Hepatocyte (in vitro differentiated cells): ENCODE measurements around the gene STK24. TPM values are rescaled to one million over a fixed set of nuclear protein-coding genes. Genes with fewer than 3 reads are reported as not detected.

Experiments
- DNase-seq: peaks from one replicate; pipeline ENCODE4 v3.0.0-alpha.2; 2016; ENCODE audit warnings: low spot score
- H2AFZ ChIP-seq: fragments of 200-600 bp; sonication (generic); 2 replicates; pipeline ENCODE4 v1.6.0; 2016; ENCODE audit warnings: antibody characterized with exemption, mild to moderate bottlenecking
- H3K27ac ChIP-seq: fragments of 200-600 bp; sonication (generic); 2 replicates; pipeline ENCODE4 v1.5.1; 2016; ENCODE audit warnings: mild to moderate bottlenecking
- H3K27me3 ChIP-seq: fragments of 200-600 bp; sonication (generic); 2 replicates; pipeline ENCODE4 v1.6.1; 2016
- H3K36me3 ChIP-seq: fragments of 200-600 bp; sonication (generic); replicated peaks from 2 replicates; pipeline ENCODE4 v1.5.1; 2016; ENCODE audit warnings: low read depth; ENCODE audit not compliant: insufficient read depth
- H3K4me1 ChIP-seq: fragments of 200-600 bp; sonication (generic); 2 replicates; pipeline ENCODE4 v1.5.1; 2016; ENCODE audit warnings: mild to moderate bottlenecking, moderate library complexity; ENCODE audit not compliant: insufficient read depth
- H3K4me2 ChIP-seq: fragments of 200-600 bp; sonication (generic); 2 replicates; pipeline ENCODE4 v1.6.0; 2016
- H3K4me3 ChIP-seq: fragments of 200-600 bp; sonication (generic); 2 replicates; pipeline ENCODE4 v1.5.1; 2016; ENCODE audit warnings: mild to moderate bottlenecking
- H3K79me2 ChIP-seq: fragments of 200-600 bp; sonication (generic); 2 replicates; pipeline ENCODE4 v1.6.0; 2017; ENCODE audit warnings: mild to moderate bottlenecking
- H3K9me2 ChIP-seq: fragments of 200-600 bp; sonication (generic); replicated peaks from 2 replicates; pipeline ENCODE4 v1.6.0; 2017; ENCODE audit warnings: mild to moderate bottlenecking; ENCODE audit not compliant: insufficient read depth
- H3K9me3 ChIP-seq: fragments of 200-600 bp; sonication (generic); 2 replicates; pipeline ENCODE4 v1.5.1; 2016; ENCODE audit warnings: low read depth, mild to moderate bottlenecking
- H4K20me1 ChIP-seq: fragments of 200-600 bp; sonication (generic); 2 replicates; pipeline ENCODE4 v1.6.0; 2016; ENCODE audit warnings: mild to moderate bottlenecking; ENCODE audit not compliant: insufficient read depth, poor library complexity, severe bottlenecking
- CTCF ChIP-seq: fragments of 200-600 bp; sonication (generic); IDR thresholded peaks from 2 replicates; pipeline ENCODE4 v1.5.1; 2016; ENCODE audit warnings: antibody characterized with exemption, mild to moderate bottlenecking; ENCODE audit not compliant: poor library complexity
- EZH2 ChIP-seq: fragments of 200-600 bp; sonication (generic); IDR thresholded peaks from 2 replicates; pipeline ENCODE4 v1.6.1; 2016; ENCODE audit warnings: antibody characterized with exemption, mild to moderate bottlenecking, borderline replicate concordance
- EZH2phosphoT487 ChIP-seq: fragments of 200-600 bp; sonication (generic); IDR thresholded peaks from one replicate; pipeline ENCODE4 v1.6.1; 2018; ENCODE audit warnings: antibody characterized with exemption, mild to moderate bottlenecking, low read depth, moderate library complexity; ENCODE audit not compliant: unreplicated experiment, severe bottlenecking
- WGBS: methylation state at CpG from one replicate; pipeline ENCODE4 v1.1.6; 2016; ENCODE audit warnings: low lambda C conversion rate; ENCODE audit errors: missing lambda C conversion rate; 5-methylcytosine and 5-hydroxymethylcytosine counted together
- polyA plus RNA-seq: library from polyadenylated mRNA; unstranded; fragments of >200 nt; fragmentation: Nextera tagmentation; extraction: Ambion mirVana; gene quantifications from 2 replicates; pipeline ENCODE4 v1.2.1, GENCODE V29; 2016
- total RNA-seq: library from RNA; depleted of rRNA; stranded (reverse); fragments of >200 nt; gene quantifications from 2 replicates; pipeline ENCODE4 v1.2.3, GENCODE V29; 2014

The STK24 gene
- total and polyA plus RNA-seq, 2 experiments from 2014 or later, result 71.2 to 74.4 TPM

- no peaks in the 10 kb centered on the region for H3K36me3 ChIP-seq
- H3K4me3 ChIP-seq, result no peak overlapping the region
- no peaks in the 10 kb centered on the region for H3K9me2 ChIP-seq
- TF ChIP-seq EZH2 (no peak), EZH2phosphoT487 (no peak)
- no peak overlapping the region for H2AFZ ChIP-seq
- H3K27me3 ChIP-seq, result no peaks in the 10 kb centered on the region
- no peak for DNase-seq
- peaks cover 21% of the 10 kb centered on the region for H3K4me1 ChIP-seq
- H4K20me1 ChIP-seq, result peaks cover 6% of the 10 kb centered on the region
- H3K79me2 ChIP-seq, result peaks cover 11% of the 10 kb centered on the region
- no peak overlapping the region for H3K27ac ChIP-seq
- no peaks in the 10 kb centered on the region for H3K9me3 ChIP-seq
- WGBS, result 93% methylated on average over 2 of the region's 2 CpGs
- no peak overlapping the region for H3K4me2 ChIP-seq
Observed at GRCh38 chr13:98580420-98580819, 3.5 kb upstream of the STK24 start.

- DNase-seq, result no peak
- Histone ChIP-seq H3K36me3 (no peaks in the 10 kb centered on the region), H3K4me1 (peaks cover 39% of the 10 kb centered on the region), H3K4me2 (peak overlapping the region; percentile 87), H3K4me3 (peak overlapping the region; percentile 68), H3K9me2 (no peaks in the 10 kb centered on the region), H3K79me2 (peaks cover 37% of the 10 kb centered on the region), H3K27ac (peak overlapping the region; percentile 100), H4K20me1 (peaks cover 31% of the 10 kb centered on the region), H3K9me3 (no peaks in the 10 kb centered on the region), H3K27me3 (no peaks in the 10 kb centered on the region), H2AFZ (peak overlapping the region; percentile 77)
- TF ChIP-seq EZH2phosphoT487, result no peak
- TF ChIP-seq CTCF, result no peak
- 33% methylated on average over 12 of the region's 13 CpGs for WGBS
Observed at GRCh38 chr13:98577836-98578285, 954 bp upstream of the STK24 start.

GRCh38 chr13:98576200-98576945 lies 534 bp downstream of the STK24 start:
- Histone ChIP-seq H4K20me1 (peaks cover 46% of the 10 kb centered on the region), H3K27me3 (no peaks in the 10 kb centered on the region), H3K36me3 (no peaks in the 10 kb centered on the region), H3K79me2 (peaks cover 51% of the 10 kb centered on the region), H3K4me2 (peak overlapping the region; percentile 79), H3K4me1 (peaks cover 48% of the 10 kb centered on the region), H2AFZ (no peak overlapping the region), H3K27ac (peak overlapping the region; percentile 98), H3K4me3 (peak overlapping the region; percentile 77), H3K9me3 (no peaks in the 10 kb centered on the region), H3K9me2 (no peaks in the 10 kb centered on the region)
- peak; percentile 72 for DNase-seq
- 1% methylated on average over 43 of the region's 98 CpGs for WGBS
- TF ChIP-seq CTCF (no peak), EZH2 (no peak), EZH2phosphoT487 (no peak)

GRCh38 chr13:98575904-98576199 lies 1.1 kb downstream of the STK24 start:
- peaks cover 57% of the 10 kb centered on the region for H3K79me2 ChIP-seq
- 3% methylated on average over 15 of the region's 15 CpGs for WGBS
- peak overlapping the region; percentile 77 for H3K4me3 ChIP-seq
- DNase-seq, result no peak
- peak overlapping the region; percentile 98 for H3K27ac ChIP-seq
- H4K20me1 ChIP-seq, result peaks cover 50% of the 10 kb centered on the region
- TF ChIP-seq EZH2 (no peak), CTCF (no peak), EZH2phosphoT487 (no peak)
- no peaks in the 10 kb centered on the region for H3K36me3 ChIP-seq
- peaks cover 51% of the 10 kb centered on the region for H3K4me1 ChIP-seq
- no peak overlapping the region for H2AFZ ChIP-seq
- no peaks in the 10 kb centered on the region for H3K9me3 ChIP-seq
- H3K27me3 ChIP-seq, result no peaks in the 10 kb centered on the region
- H3K4me2 ChIP-seq, result peak overlapping the region; percentile 79
- H3K9me2 ChIP-seq, result no peaks in the 10 kb centered on the region
